ENCODE measurements around the gene EIF2B4. TPM values are rescaled to one million over a fixed set of nuclear protein-coding genes. Genes with fewer than 3 reads are reported as not detected.

EIF2B4 gene
- total RNA-seq, 1 experiment from 2014 or later, result 57.2 TPM

DNA sequence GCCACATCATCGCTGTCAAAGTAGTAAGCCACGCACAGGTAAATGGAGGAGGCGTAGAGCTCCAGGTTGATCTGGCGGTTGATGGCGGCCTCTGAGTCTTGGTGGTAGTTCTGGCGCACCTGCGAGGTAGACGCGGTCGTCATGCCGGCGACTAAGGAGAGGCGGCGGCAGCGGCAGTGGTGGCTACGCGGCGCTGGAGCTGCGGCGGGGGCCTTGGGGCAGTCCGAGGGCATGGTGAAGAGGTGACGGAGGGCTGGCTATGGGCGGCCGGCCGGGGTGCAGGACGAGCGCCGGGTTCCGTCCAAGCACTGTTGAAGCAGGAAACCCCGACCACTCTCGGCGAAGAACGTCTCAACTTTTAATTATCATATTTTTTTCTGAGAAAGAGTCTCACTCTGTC lies 23.1 kb upstream of the EIF2B4 start:
- in situ Hi-C loops (cut with HindIII; ENCODE audit: low pct_unique_long_range_greater_than_20kb, low sequenced_read_pairs), result no loop called here
- no TSS peak for BruUV-seq (replicated peaks)
- Histone ChIP-seq H3K9me3 (ENCODE audit: control insufficient read depth, insufficient read depth, low read depth, low read length) (no peaks in the 10 kb centered on the region), H3K27me3 (ENCODE audit: control insufficient read depth, insufficient read depth, low read length) (no peaks in the 10 kb centered on the region), H3K36me3 (ENCODE audit: control insufficient read depth, insufficient read depth, low read length) (no peaks in the 10 kb centered on the region), H3K27ac (ENCODE audit: low read length) (no peak overlapping the region), H3K4me1 (ENCODE audit: control insufficient read depth, insufficient read depth, low read length) (no peaks in the 10 kb centered on the region), H3K4me3 (ENCODE audit: low read depth in 2 of 2, low read length in 2 of 2) (no peak overlapping the region)
- DNase-seq (ENCODE audit: low read depth, low spot score) (no peak), ATAC-seq (no peak)
- intact Hi-C loops (cut with micrococcal nuclease; ENCODE audit: unreplicated experiment), result no loop called here
- ChIA-PET CTCF (no interaction called here), POLR2A (no interaction called here)
- TF ChIP-seq SIN3A (IDR thresholded peaks at IDR 0.05; ENCODE audit: borderline replicate concordance, insufficient read depth, low read depth, low read length) (no peak), POLR2AphosphoS5 (IDR thresholded peaks at IDR 0.05; ENCODE audit: low read depth, low read length) (no peak), TCF7L2 (IDR thresholded peaks at IDR 0.05; ENCODE audit: low read depth, low read length) (no peak)
- TF ChIP-seq, protein P1, sequence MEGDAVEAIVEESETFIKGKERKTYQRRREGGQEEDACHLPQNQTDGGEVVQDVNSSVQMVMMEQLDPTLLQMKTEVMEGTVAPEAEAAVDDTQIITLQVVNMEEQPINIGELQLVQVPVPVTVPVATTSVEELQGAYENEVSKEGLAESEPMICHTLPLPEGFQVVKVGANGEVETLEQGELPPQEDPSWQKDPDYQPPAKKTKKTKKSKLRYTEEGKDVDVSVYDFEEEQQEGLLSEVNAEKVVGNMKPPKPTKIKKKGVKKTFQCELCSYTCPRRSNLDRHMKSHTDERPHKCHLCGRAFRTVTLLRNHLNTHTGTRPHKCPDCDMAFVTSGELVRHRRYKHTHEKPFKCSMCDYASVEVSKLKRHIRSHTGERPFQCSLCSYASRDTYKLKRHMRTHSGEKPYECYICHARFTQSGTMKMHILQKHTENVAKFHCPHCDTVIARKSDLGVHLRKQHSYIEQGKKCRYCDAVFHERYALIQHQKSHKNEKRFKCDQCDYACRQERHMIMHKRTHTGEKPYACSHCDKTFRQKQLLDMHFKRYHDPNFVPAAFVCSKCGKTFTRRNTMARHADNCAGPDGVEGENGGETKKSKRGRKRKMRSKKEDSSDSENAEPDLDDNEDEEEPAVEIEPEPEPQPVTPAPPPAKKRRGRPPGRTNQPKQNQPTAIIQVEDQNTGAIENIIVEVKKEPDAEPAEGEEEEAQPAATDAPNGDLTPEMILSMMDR (IDR thresholded peaks at IDR 0.05), result no peak
- TF ChIP-seq, protein P2, sequence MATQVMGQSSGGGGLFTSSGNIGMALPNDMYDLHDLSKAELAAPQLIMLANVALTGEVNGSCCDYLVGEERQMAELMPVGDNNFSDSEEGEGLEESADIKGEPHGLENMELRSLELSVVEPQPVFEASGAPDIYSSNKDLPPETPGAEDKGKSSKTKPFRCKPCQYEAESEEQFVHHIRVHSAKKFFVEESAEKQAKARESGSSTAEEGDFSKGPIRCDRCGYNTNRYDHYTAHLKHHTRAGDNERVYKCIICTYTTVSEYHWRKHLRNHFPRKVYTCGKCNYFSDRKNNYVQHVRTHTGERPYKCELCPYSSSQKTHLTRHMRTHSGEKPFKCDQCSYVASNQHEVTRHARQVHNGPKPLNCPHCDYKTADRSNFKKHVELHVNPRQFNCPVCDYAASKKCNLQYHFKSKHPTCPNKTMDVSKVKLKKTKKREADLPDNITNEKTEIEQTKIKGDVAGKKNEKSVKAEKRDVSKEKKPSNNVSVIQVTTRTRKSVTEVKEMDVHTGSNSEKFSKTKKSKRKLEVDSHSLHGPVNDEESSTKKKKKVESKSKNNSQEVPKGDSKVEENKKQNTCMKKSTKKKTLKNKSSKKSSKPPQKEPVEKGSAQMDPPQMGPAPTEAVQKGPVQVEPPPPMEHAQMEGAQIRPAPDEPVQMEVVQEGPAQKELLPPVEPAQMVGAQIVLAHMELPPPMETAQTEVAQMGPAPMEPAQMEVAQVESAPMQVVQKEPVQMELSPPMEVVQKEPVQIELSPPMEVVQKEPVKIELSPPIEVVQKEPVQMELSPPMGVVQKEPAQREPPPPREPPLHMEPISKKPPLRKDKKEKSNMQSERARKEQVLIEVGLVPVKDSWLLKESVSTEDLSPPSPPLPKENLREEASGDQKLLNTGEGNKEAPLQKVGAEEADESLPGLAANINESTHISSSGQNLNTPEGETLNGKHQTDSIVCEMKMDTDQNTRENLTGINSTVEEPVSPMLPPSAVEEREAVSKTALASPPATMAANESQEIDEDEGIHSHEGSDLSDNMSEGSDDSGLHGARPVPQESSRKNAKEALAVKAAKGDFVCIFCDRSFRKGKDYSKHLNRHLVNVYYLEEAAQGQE (IDR thresholded peaks at IDR 0.05; ENCODE audit: insufficient read depth in 1 of 2, low read depth in 2 of 2, low read length in 1 of 2), result no peak

DNA sequence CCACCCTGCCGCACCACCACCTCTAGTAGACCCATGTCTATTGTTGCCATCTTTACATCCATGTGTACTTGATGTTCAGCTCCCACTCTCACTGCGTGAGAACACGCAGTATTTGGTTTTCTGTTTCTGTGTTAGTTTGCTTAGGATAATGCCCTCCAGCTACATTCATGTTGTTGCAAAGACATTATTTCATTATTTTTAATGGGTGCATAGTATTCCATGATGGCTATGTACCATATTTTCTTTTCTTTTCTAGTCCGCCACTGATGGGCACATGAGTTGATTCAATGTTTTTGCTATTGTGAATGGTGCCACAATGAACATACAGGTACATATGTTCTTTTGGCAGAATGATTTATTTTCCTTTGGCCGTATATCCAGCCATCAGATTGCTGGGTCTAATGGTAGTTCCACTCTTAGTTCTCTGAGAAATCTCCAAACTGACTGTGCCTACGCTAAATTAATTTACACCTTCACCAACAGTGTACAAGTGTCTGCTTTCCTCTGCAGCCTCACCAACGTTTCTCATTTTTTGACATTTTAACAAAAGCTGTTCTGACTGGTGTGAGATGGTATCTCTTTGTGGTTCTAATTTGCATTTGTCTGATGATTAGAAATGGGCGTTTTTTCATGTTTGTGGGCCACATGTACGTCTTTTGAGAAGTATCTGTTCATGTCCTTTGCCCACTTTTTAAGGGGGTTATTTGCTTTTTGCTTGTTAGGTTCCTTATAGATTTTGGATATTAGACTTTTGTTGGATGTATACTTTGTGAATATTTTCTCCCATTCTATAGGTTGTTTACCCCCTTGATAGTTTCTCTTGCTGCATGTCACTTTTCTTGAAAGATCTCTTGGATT lies 20.9 kb upstream of the EIF2B4 start:
- intact Hi-C loops (cut with micrococcal nuclease; ENCODE audit: unreplicated experiment), result no loop called here
- Histone ChIP-seq H3K9me3 (ENCODE audit: control insufficient read depth, insufficient read depth, low read depth, low read length) (no peaks in the 10 kb centered on the region), H3K27me3 (ENCODE audit: control insufficient read depth, insufficient read depth, low read length) (no peaks in the 10 kb centered on the region), H3K4me1 (ENCODE audit: control insufficient read depth, insufficient read depth, low read length) (no peaks in the 10 kb centered on the region), H3K4me3 (ENCODE audit: low read depth in 2 of 2, low read length in 2 of 2) (no peak overlapping the region), H3K36me3 (ENCODE audit: control insufficient read depth, insufficient read depth, low read length) (0 out of 2 replicates have a peak, but pooled peaks cover 3% of the 10 kb centered on the region), H3K27ac (ENCODE audit: low read length) (no peak overlapping the region)
- no peak for DNase-seq (ENCODE audit: low read depth, low spot score)
- POLR2A ChIA-PET, result no interaction called here
- TF ChIP-seq, protein P2 (IDR thresholded peaks at IDR 0.05; ENCODE audit: insufficient read depth in 1 of 2, low read depth in 2 of 2, low read length in 1 of 2), result no peak
- no peak for TF ChIP-seq TCF7L2 (IDR thresholded peaks at IDR 0.05; ENCODE audit: low read depth, low read length)
- TF ChIP-seq, protein P1 (IDR thresholded peaks at IDR 0.05), result no peak
- no peak for TF ChIP-seq POLR2AphosphoS5 (IDR thresholded peaks at IDR 0.05; ENCODE audit: low read depth, low read length)
- no peak for TF ChIP-seq SIN3A (IDR thresholded peaks at IDR 0.05; ENCODE audit: borderline replicate concordance, insufficient read depth, low read depth, low read length)
- in situ Hi-C loops (cut with HindIII; ENCODE audit: low pct_unique_long_range_greater_than_20kb, low sequenced_read_pairs), result no loop called here
- TSS peak; percentile 33 for BruUV-seq (replicated peaks)
- ATAC-seq, result no peak
- CTCF ChIA-PET, result no interaction called here
